Activated B cell treated with CpG ODN at 0.5 μM for 24 hours (primary cell): Measurements from ENCODE around the gene CDC42BPA. TPM values are rescaled to one million over a fixed set of nuclear protein-coding genes. Genes with fewer than 3 reads are reported as not detected.

Source experiments
- ATAC-seq: fragments of 200-7000 bp; cut with Tn5 transposase; one replicate; pipeline ENCODE4 v1.10.0; 2021; ENCODE audit warnings: low read depth, mild to moderate bottlenecking, moderate library complexity
- CTCF ChIA-PET: fragments of 350-600 bp; sonication (Branson Sonifier 250); formaldehyde crosslinking; loops from one replicate; lab custom pipeline; 2021; ENCODE audit warnings: antibody characterized with exemption; lab: Charles Lee
- POLR2A ChIA-PET: fragments of 350-600 bp; sonication (Branson Sonifier 250); formaldehyde crosslinking; loops from one replicate; lab custom pipeline; 2021; ENCODE audit warnings: antibody characterized with exemption; lab: Charles Lee
- DNase-seq: peaks from one replicate; pipeline ENCODE4 v3.0.0; 2022
- H3K27ac Mint-ChIP-seq: one replicate; pipeline ENCODE4 v1.8.0; 2020; ENCODE audit warnings: mixed read lengths
- H3K27me3 Mint-ChIP-seq: one replicate; pipeline ENCODE4 v1.8.0; 2021; ENCODE audit warnings: mixed read lengths
- H3K36me3 Mint-ChIP-seq: one replicate; pipeline ENCODE4 v1.8.0; 2021; ENCODE audit warnings: low read depth, mixed read lengths
- H3K4me1 Mint-ChIP-seq: one replicate; pipeline ENCODE4 v1.8.0; 2021; ENCODE audit warnings: mixed read lengths
- H3K4me3 Mint-ChIP-seq: one replicate; pipeline ENCODE4 v1.8.0; 2020; ENCODE audit warnings: mild to moderate bottlenecking, mixed read lengths
- H3K9me3 Mint-ChIP-seq: one replicate; pipeline ENCODE4 v1.8.0; 2020; ENCODE audit warnings: mixed read lengths
- CTCF ChIP-seq: fragments of 200-600 bp; IDR thresholded peaks from one replicate; pipeline ENCODE4 v1.8.0; 2022; ENCODE audit warnings: antibody characterized with exemption, mild to moderate bottlenecking
- intact Hi-C: fragments of 100-400 bp; cut with micrococcal nuclease; formaldehyde crosslinking; loops from one replicate; pipeline ENCODE4 v1.15.1; 2024
- total RNA-seq: library from RNA; stranded (reverse); gene quantifications from 2 replicates; pipeline ENCODE4 v1.2.3, GENCODE V29; 2022

Gene CDC42BPA
- total RNA-seq, 1 donor from 2014 or later = 0.29 TPM

GRCh38 chr1:227167276-227168101 lies 150.8 kb downstream of the CDC42BPA start:
- H3K27ac Mint-ChIP-seq = no peak overlapping the region
- CTCF ChIA-PET = no interaction called here
- POLR2A ChIA-PET = no interaction called here

DNA sequence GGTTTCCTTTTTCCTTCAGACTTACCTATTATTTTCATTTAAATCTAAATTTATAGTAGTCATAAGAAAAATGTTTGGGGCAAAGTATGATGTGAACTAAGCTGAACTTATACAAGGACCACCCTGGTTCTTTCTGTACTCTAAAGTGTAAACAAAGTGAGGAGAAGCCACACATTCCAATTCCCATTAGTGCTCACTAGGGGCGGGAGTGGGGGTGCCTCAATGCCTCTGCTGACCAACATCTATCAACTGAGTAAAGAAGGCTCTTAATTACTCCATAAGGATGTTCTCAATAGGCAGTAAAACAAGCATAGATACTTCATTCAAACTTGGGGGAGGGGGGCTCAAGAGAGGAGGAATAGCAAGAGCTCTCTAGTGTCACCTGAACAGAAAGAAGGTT lies 151.7 kb downstream of the CDC42BPA start:
- no peaks in the 10 kb centered on the region for H3K36me3 Mint-ChIP-seq
- no peak overlapping the region for H3K27ac Mint-ChIP-seq
- intact Hi-C loops = no loop called here
- peaks cover 5% of the 10 kb centered on the region for H3K27me3 Mint-ChIP-seq
- ChIA-PET POLR2A (no interaction called here), CTCF (no interaction called here)
- DNase-seq (no peak), ATAC-seq (no peak)
- H3K4me3 Mint-ChIP-seq = no peak overlapping the region
- TF ChIP-seq CTCF = no peak
- no peaks in the 10 kb centered on the region for H3K9me3 Mint-ChIP-seq
- H3K4me1 Mint-ChIP-seq = no peaks in the 10 kb centered on the region

More at GRCh38 chr1:227167276-227168101, 150.8 kb downstream of the CDC42BPA start:
- Mint-ChIP-seq H3K27me3 (peaks cover 5% of the 10 kb centered on the region), H3K9me3 (no peaks in the 10 kb centered on the region), H3K36me3 (no peaks in the 10 kb centered on the region), H3K4me1 (no peaks in the 10 kb centered on the region), H3K4me3 (no peak overlapping the region)
- no peak for TF ChIP-seq CTCF
- intact Hi-C loops = no loop called here
- DNase-seq (no peak), ATAC-seq (no peak)

- Mint-ChIP-seq H3K36me3 (no peaks in the 10 kb centered on the region), H3K9me3 (no peaks in the 10 kb centered on the region), H3K4me3 (no peak overlapping the region), H3K27ac (no peak overlapping the region), H3K27me3 (no peaks in the 10 kb centered on the region), H3K4me1 (no peaks in the 10 kb centered on the region)
- no peak for TF ChIP-seq CTCF
- no peak for DNase-seq
- no peak for ATAC-seq
- intact Hi-C loops = no loop called here
- ChIA-PET CTCF (no interaction called here), POLR2A (no interaction called here)
Measured at GRCh38 chr1:227161470-227161869, 156.8 kb downstream of the CDC42BPA start.

DNA sequence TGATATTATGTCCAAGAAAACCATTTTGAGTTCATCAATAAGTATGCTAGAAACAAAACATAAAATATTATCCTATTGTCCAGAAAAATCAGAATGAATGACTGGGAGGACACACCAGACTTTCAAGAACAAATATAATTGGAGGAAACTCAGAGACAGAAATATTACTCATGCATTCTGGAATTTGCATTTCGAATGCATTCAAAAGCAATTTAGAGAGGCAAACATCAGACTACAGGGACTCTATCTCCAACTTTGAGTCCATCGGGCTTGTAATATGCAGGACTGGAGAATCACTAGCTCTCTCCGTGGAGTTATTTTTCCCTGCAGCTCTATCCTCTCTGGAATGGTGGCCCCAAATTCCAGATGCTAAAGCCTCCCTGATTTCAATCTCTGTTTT lies 161.8 kb downstream of the CDC42BPA start:
- no peak for TF ChIP-seq CTCF
- intact Hi-C loops = no loop called here
- ATAC-seq = no peak
- CTCF ChIA-PET = no interaction called here
- Mint-ChIP-seq H3K27ac (no peak overlapping the region), H3K27me3 (no peaks in the 10 kb centered on the region), H3K9me3 (no peaks in the 10 kb centered on the region), H3K36me3 (no peaks in the 10 kb centered on the region), H3K4me1 (no peaks in the 10 kb centered on the region), H3K4me3 (no peak overlapping the region)
- POLR2A ChIA-PET = no interaction called here
- no peak for DNase-seq

DNA sequence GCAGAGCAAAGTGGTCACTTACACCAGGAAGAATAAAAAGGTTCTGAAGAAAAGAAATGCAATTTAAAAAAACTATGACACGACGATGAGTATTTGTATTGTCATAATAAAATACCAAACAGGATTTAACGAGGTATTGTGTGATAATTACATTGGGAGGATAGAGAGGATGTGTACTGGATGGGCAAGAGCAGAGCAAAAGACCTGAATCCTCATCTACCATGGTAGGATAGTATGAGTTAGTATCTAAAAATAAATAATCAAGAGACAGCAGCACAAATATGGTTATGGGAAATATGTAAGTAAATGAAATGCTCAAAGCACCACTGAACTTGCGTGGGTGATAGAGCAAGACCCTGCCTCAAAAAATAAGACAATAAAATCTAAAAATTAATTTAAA lies 162.6 kb downstream of the CDC42BPA start:
- Mint-ChIP-seq H3K27ac (no peak overlapping the region), H3K9me3 (no peaks in the 10 kb centered on the region), H3K27me3 (no peaks in the 10 kb centered on the region), H3K36me3 (no peaks in the 10 kb centered on the region), H3K4me3 (no peak overlapping the region), H3K4me1 (no peaks in the 10 kb centered on the region)
- intact Hi-C loops = no loop called here
- DNase-seq (no peak), ATAC-seq (no peak)
- no peak for TF ChIP-seq CTCF
- ChIA-PET POLR2A (no interaction called here), CTCF (no interaction called here)
